Stimulated activated CD8-positive, alpha-beta memory T cell treated with anti-CD3 and anti-CD28 coated beads, Interleukin-7, amount 100 ng/mL, for 24 hours (primary cell): Measurements from ENCODE around the gene NDUFV2.

Source experiments
- DNase-seq: peaks from one replicate; pipeline ENCODE4 v3.0.0-alpha.2; 2020; ENCODE audit warnings: low read depth

NDUFV2 gene

DNA sequence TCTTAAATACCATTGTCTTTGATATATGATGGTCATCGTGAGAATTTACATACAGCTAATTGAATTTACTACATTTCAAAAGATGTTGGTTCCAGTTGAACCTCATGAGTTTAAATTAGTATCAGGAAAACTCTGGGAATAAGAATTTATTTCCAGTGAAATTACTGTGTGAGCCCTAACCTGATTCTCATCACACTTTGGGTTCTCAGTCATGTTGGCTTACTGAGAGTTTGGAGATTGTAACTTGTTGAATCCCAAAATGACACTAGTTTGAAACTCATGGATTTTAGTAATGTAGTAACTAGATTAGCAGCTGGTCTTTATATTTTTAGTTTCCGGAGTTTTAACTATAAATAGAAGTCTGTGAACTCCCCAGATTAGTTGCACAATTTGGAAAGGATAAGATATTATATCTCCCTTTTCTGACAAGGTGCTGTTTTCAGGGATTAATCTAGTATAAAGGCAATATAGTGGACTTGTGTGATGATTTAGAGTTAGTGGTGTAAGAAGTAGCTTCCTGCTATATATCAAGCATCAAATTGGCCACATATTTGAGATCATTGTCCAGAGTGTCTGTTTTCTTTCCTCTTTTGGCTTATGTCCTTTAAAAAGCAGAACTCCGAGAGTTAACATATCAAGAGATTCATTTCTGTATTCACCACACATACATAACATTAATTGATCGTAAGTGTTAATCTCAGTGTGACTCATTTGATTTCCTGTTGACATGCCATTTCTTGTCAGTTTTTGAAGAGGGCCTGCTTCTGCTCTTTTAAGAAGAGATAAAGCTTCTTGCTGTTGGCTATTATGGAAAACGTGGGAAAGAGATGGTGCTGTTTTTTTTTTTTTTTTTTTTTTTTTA, 15.7 kb downstream of the NDUFV2 start:
- no peak for DNase-seq

DNA sequence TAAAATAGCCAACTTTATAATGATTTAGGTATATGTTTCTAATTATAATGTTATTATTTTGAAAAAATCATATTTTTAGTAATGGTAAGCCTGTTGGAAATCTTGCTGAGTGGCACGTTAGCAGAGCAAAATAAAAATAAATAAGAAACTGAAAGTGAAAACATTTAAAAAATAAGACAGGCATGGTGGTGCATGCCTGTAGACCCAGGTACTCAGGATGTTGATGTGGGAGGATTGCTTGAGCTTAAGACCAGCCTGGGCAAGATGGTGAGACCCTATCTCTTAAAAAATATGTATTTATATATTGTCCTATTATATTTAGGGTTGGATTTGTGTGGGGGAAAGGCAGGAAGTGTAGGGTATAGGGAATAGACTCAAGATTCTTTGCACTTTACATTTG, 18.3 kb downstream of the NDUFV2 start:
- DNase-seq: no peak

DNA sequence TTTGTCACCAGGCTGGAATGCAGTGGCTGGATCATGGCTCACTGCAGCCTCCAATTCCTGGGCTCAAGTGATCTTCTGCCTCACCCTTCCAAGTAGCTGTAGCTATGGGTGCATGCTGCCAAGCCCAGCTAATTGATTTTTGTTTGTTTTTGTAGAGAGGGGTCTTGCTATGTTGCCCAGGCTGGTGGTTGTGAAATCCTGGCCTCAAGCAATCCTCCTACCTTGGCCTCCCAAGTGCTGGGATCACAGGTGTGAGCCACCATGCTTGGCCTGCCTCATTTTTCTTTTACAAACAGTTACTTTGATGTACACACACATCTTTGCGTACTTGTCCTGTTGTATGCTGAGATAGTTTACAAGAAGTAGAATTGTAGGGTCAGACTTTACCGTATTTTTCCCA, 21.0 kb downstream of the NDUFV2 start:
- DNase-seq: no peak

DNA sequence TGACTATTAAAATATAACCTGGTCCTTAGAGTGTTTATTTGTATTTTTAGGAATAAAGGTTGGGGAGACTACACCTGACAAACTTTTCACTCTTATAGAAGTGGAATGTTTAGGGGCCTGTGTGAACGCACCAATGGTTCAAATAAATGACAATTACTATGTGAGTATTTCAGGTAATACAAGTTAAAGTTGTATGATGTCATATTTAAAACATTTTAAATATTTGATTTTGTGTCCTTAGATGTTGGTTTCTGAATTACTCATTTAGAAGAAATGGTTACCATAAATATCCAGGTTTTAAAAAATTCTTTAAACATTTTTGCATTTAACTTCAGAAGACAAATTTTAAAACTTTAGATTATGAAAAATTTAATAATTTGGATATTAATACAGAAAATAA, 22.3 kb downstream of the NDUFV2 start:
- no peak for DNase-seq

DNA sequence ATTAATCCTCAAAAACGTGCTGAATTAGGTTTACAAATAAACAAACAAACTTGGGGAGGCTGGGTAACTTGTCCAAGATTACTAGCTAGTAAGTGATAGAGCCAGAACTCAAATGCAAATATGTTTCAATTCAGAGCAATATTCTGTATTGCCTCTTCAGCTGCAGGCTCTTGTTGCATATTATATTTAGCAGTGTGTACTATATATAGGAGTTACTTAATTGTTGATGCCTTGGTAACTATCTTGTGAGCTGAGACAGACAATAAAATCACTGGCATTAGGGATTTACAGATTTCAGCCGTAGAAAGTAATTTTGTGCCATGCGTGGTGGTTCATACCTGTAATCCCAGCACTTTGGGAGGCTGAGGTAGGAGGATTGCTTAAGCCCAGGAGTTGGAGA, 23.8 kb downstream of the NDUFV2 start:
- no peak for DNase-seq

DNA sequence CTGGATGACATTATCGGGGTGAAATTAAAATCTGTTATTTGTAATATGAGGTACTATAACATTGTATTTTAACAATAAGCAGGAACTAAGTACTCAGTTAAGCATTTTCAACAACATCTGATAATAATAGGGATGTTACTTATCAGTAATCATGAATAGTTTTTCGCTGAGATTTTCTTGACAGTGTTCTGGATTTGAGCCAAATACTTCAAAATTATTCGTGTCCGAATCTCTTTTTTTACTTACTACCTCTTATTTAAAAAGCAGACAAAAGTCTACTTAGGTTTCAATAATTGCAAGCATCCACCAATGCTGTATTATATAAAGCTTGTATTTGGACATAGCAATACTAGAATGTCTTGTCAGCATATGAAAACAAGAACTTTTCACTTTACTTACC, 27.7 kb downstream of the NDUFV2 start:
- no peak for DNase-seq

DNA sequence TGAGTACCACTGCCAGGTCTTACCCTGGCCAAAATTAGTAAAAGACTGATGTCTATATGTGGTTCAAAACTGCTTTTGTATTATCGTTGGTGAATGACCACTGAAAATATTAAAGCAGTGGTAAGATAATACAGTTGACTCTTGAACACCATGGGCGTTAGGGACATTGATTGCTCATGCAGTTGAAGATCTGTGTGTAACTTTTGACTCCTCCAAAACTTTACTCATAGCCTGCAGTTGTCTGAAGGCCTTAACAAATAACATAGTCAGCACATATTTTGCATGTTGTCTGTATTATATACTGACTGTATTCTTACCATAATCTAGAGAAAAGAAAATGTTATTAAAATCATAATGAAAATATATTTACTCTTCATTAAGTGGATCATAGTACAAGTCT, 28.3 kb downstream of the NDUFV2 start:
- no peak for DNase-seq

DNA sequence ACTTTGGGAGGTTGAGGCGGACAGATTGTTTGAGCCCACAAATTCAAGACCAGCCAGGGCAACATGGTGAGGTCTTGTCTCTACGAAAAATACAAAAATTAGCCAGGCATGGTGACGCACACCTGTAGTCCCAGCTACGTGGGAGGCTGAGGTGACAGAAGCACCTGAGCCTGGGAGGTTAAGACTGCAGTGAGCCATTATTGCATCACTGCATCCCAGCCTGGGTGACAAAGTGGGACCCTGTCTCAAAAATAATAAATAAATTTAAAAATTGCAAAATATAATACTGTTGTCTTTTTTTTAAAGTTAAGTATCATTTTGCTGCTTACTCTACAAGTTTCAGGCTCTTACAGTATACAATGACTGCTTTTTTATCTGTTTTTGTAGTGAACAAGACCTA, 30.1 kb downstream of the NDUFV2 start:
- no peak for DNase-seq

DNA sequence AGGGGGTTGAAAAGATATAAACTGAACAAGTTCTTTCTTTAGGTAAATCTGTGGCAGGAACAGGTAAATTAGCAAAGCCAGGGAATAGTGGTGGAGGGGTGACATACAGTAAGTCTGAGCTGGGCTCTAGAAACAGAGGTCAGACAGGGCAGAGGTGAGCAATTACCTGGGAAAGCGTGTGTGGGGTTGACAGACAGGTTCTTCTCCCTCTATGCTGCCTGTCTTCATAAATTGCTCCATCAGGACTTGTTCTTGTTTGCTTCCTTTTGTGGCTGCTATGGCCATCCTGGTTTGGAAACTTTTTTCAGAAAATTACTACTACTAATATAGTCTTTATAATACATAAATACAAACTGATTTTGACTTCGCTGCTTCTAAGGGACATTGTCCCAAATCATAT, 30.7 kb downstream of the NDUFV2 start:
- no peak for DNase-seq

DNA sequence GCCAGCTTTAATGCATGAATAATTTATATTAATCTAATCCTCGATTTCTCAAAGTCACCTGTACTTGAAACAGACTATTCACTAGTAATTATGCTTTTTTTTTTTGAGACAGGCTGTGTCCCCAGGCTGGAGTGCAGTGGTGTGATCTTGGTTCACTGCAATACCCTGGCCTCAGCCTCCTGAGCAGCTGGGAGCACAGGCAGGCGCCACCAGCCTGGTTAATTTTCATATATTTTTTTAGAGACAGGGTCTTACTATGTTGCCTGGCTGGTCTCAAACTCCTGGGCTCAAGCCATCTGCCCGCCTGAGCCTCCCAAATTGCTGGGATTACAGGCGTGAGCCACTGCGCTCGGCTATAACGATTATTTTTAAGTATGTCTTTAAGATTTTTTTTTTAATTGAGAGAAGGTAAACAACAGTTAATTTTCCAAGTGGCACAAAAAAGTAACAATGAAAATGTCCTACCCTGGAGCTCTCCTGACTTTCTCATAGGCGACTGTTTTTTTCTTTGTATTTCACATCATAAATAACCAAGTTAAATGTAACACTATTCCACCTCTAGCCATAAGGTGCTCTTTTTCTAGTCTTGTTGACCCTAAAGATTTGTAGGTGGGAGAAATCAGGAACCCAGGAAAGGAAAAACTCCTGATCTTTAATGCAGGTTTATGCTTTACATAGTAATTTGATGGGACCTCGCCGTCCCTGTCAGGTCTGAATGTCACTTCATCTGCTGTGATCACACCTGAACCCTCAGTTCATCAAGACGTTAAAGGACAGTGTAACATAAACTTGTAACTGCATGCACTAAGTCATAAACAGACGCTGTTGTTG, 32.8 kb downstream of the NDUFV2 start:
- no peak for DNase-seq

DNA sequence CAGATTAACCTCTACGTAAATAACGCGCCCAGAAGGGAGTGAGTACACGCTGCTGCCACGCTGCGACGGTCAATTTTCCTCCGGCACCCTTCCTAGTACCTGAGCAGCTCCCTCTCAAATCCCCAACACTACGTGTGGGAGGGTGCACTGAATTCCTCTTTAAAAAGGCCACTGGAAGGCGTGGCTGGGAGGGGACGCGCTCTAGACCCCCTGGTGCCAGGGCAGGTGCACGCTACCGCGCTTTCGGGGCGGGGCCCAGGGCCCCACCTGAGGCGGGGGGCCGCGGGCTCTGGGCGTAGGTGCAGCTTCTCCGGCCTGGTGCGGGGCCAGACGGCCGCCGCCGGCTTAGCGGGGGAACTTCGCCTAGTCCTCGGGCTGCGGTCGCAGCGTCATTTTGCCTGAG, 33.4 kb downstream of the NDUFV2 start:
- no peak for DNase-seq

DNA sequence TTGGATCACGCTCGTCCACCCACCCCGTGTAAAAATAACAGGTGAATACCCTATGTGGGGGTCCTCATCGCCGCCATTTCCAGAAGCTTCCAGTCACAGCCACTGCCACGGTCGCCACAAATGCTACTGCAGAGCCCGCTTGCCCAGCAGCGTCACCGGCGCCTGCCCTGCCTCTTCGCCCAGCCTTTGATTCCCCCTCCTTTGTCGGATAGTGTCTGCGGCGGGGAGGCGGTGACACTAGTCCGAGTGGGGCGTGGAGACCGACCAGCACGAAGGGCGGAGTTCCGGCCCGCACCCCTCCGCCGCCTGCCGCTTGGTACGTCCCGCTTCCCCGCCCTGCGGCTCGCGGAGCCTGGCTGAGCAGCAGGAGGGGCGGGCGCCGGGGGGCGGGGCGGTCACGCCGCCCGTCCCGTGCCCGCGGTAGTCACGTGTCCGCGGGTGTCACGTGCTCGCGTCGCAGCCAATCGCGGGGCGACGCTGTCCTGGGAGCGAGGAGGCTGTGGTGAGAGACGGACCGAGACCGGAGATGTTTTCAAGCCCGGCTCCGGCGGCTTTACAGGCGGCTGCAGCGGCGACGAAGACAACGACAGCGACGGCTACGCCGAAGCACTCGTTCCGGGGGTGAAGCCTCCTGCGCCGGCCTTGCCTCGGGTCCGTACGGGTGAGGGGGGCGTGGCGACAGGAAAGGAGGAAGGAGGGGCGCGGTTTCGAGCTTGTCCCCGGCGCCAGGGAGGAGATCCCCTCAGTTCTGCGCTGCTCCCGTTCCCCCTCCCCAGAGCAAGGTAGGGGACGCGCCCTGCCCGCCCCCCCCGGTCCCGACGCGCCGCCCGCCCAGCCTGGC, 34.0 kb downstream of the NDUFV2 start, which contains the start of gene ANKRD12:
ANKRD12 (plus strand) TSS at position 467 of the 841 bp plus-strand sequence. CDS start 45,652 bp downstream, outside the sequence.
- peak; percentile 96 for DNase-seq

DNA sequence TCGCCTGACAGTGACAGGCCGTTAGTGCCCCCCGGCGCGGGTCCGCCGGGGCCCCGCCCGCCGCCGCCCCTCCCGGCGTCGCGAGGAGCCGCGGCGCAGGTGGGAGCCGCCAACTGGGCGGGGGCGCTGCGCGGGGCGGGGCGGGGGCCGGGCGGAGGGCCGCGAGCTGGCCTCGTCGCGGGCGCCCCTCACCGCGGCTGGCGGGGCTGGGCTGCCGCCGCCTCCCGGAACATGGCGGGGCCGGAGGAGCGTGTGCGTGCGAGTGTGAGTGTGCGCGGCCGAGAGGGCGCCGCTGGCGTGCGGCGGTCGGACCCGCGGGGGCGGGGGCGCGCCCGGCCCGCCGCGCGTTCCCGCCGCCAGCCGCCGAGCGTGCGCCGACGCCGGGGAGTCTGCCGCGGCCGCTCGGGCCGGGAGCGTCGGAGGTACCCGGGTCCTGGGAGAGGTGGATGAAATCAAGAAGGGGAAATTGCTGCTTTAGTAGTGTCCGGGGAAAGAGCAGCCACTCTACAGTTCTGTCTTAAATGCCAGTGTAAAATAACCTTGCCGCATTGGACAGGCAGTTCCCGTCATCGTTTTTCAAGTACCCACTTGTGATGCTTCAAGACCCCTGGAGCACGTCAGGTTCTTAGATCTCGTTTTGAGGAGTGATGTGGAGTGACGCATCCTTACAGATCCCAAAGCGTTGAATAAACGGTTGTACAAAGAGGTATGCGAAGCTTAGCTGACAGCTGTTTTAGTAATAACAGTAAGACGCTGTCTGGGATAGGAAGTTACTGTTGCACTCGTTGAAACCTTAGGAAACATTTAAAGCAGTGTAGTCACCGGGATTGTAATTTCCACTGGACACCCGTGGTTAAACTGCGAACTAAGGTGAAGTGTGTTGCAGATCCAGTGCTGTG, 34.9 kb downstream of the NDUFV2 start:
- peak; percentile 18 for DNase-seq

DNA sequence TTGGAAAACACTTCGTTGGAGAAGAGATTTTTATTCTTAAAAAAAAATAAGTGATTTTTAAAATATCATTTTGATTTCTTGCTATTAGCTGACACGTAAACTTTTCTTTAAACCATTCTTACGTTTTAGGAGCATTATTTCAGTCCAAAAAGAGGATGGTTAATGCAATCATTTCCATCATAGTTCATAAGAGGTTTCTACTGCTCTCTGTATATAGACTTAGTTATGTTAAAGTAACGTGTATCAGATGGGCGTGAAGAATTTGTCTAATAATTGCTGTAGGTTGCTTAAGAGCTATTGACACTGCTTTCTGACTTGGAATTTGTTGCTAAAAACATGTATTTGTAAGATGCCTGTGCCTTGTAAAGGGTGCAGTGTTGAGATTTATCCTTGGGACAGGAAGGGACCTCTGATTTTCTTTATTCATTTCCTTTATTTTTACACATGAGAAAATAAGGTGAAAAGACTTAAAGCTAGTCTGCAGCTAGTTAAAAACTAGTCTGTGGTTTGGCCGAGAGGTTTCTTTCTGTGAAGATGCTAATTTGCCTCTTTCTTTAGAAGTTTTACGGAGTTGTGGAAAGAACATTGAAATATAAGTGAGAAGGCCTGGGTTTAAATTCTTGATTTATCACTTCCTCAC, 37.0 kb downstream of the NDUFV2 start:
- DNase-seq: no peak

DNA sequence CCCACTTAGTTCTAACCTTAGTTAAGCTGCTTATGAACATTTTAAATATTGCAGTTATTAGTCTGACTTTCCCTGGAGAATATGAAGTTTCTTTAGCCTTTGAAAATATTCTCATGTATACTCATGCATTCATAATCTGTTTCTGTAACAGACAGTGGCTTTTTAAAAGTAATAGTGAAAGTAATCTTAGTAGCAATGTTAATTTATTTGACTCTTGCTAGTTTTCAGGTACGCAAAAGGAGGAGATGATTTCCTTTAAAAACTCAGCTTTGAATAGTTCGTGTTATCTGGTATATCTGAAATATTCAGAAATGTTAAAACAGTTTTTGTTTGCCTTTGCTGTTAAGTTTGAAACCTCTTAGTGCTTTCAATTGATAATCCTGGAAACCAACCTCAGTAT, 37.9 kb downstream of the NDUFV2 start:
- no peak for DNase-seq

DNA sequence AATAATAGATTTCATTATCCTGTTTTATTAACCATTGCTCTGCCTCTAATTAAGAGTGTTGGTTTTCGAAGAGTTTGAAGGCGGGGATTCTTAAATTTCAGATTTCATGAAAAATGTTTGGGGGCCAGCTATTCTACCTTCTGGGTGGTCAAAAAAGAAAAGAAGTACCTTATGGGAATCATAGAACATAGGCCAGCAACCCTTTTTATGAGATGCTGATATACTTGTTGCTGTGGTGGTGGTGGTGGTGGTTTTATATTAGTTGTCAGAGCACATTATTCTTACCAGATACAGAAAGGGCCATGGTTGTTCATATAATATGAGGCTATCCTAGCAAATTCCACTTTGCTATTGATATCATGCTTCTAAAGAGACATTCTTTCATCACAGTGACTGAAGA, 38.5 kb downstream of the NDUFV2 start:
- no peak for DNase-seq

DNA sequence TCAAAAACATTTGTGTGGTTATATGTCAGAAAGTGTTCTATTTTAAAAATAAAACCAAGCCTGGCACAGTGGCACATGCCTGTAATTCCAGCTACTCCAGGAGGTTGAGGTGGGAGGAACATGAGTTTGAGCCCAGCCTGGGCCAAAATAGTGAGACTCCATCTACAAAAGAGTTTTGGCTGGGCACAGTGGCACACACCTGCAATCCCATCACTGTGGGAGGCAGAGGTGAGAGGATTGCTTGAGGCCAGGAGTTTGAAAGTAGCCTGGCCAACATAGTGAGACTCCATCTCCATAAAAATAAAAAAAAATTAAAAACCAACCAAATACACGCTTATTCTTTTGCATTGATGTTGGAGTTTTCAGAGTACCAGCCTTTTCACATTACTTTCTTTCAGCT, 43.7 kb downstream of the NDUFV2 start:
- DNase-seq: no peak

DNA sequence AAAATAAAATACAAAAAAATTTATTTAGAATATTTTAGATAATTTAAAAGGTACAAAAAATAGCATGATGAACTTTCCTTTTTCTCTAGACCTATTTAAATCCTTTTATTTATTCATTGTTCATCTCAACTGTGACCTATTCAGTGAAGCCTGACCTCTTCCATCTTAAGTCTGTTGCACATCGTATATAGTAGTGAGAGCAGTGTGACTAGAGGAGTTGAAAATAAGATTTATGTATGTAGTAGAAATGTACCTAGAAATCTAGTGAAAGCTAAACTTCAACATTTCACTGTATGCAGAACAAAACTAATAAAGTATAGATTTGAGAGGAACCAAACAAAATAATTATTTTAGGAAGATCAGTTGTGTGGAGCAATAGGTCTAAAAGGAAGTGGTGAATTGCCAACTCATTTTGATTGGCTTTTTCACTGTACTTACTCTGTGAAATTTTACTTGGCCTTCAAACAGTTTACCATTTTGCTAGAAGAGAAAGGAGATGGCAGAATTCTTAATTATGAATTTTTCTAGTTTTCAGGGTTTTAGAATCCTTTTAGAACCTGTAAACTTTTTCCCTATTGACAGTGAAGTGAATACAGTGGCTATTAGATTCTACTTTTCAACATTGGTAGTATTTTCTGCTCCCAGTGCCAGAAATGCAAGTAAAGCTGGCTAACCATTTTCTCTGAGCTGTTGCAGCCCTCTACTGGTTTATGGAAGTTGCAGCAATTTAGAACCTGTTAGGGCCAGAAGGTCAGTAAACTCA, 45.1 kb downstream of the NDUFV2 start:
- DNase-seq: no peak

DNA sequence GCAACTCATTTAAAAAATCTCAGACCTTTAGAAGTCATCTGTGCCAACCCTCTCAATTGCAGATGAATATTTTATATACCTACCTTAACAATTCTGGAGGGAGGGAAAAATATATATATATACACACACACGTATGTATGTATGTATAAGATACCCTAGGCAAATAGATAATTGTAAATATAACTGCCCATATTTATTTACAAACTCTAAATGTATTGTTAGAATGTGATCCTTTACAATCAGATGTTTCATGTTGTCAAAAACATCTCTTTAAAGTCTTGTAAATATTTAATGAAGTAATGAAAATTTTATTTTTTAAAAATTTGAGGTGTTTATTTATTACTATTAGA, 45.7 kb downstream of the NDUFV2 start:
- DNase-seq: no peak

DNA sequence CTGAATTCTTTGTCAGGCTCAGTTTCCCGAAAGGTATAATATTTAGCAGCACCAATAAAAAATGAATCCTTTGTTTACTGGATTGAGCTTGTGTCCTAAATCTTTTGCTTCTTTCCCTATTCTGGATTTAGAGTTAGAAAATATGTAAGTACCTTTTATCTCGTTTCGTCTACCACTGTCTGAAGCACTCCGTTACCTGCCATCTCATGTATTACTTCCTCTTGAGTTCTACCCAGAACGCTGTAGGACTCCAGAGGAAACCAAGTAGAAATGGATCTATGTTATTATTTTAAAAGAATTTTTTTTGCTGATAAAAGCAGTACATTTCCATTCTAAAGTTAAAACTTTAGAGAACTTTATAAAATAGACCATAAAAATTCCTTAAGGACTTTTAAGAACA, 47.6 kb downstream of the NDUFV2 start:
- no peak for DNase-seq
